HG02678 (cell line): ENCODE measurements around the gene PTCHD1.

Experiments used
- ATAC-seq: cut with Tn5 transposase; IDR thresholded peaks from one replicate; pipeline ENCODE4 v1.9.1; 2021; ENCODE audit warnings: mild to moderate bottlenecking, moderate library complexity; ENCODE audit not compliant: unreplicated experiment

The PTCHD1 gene

DNA sequence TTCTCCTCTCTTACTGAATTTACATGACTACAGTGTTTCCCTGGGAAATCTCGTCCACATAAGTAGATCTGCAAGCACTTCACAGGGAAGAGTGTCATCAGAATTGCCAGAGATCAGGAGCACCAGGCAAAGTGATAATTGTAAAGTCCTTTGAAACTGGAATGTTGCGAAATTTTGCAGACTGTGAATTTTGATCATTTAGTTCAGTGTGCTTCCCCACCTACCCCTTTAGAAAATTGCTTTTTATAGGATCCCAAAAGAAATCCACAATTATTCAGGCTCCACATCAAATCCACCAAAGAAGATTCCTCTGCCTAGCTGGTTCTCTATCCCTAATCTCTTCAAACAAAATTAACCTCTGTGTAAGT lies 10.2 kb downstream of the PTCHD1 start:
- ATAC-seq: no peak

DNA sequence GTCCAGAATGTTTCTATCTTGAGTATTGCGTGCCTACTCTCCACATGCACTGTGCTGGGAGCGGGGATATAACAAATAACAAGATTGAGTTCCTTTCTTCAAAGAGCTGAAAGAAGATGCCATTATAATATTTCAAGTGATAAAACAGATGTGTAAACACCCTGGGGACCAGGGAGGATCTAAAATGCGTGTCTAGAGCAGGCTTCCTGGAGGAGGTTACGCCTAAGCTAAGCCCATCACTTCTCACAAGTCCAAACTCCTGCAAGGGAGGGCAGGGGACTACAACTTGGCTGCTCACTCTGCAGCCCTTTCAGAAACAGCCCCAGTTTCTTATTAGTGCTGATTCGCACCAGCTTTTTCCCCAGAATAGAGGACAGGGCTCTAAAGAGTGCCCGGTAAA lies 21.5 kb downstream of the PTCHD1 start:
- ATAC-seq: no peak

DNA sequence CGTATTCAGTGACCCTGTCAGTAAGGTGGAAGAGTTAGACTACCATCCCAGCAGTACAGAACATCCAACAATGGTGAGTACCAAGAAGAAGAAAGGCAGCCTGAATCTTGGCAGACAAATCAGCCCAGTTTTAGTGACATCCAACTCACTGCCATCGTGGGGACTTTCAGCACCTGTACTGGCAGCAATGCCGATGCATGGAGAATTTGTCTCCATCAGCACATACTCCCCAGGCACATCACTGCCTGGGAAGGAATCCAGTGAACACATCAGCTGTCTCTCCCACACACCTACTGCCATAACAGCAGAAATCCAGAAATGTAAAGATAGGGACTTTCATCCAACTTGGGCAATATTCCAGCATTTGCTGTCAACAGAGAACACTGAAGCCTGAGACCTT lies 29.8 kb downstream of the PTCHD1 start:
- no peak for ATAC-seq

DNA sequence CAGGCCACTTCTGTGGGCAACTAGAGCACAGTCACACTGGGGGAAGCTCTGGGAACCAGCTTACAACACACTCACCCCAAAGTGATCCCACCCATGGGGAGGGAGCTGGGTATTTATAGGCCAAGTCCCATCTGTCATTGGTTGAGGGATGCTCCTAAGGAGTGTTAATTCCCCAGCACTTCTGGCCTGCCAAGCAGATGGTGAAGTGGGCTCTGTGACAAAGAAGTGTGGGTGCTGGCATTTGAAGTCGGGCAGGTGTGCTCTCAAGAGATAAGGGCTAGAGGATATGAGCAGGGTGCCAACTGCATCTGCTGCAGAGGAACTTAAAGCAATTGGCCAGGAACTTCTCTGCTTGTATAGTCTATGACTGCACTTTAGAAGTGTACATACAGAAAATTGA lies 30.9 kb downstream of the PTCHD1 start:
- no peak for ATAC-seq

DNA sequence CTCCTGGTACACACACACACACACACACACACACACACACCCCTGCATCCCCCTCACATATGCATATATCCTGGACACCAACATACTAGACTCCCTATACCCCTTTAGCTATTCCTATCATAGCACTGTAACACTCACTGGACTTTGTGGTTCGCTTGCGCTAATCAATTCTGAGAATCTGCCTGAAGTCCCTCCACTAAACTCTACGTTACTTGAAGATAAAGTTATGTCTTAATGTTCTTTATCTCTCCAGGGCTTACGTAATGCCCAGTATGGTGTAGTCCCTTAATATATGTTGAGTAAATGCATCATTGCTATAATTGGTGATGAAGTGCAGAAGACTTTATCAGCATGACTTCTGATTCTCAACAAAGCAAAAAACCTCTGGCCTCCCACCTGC lies 32.3 kb downstream of the PTCHD1 start:
- no peak for ATAC-seq

DNA sequence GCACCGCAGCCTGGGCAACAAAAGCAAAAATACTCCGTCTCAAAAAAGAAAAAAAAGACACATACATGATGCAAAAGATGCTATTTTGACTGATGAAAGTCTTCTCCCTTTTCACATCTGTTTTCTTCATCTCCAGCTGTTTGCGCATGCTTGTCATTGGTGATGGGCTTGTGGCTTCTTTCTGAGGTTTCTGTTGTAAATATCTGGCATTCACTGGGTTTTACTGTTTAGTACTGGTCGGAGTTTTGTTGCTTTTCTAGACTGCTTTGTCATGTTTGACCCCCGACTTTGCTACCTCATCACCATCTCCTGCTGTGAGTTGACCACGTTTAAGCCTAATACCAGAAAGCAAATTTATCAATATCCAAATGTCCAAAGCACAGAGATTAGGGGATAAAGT lies 34.4 kb downstream of the PTCHD1 start:
- no peak for ATAC-seq

DNA sequence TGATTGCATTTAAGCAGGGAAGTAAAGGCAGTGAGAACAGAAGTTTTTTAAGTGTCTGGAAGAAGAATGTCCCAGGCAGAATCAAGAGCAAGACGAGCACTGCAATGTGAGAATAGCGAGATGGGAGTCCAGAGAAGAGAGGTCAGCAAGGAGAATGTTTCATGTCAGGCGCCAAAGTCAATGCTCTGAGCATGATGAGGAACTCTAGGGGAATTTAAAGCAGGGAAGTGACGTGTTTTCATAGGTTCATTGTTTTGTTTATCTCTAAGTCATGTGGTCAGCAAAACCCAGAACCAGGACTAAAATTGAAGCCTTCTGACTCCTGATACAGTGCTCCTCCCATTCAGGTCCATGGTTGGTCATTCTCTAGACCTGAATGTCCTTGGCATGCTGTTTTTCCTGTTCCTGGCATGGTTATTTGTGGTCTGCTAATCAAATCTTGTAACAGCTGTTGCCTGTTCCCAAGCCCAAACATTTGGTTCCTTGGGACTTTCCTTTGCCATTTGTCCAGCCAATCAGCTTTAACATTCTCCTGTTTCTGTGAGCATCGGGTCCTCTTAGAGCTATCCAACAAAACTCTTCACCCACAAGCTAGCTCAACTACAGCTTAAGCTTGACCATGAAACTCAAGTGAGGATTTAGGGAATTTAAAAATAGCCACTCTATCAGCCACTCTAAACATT lies 37.7 kb downstream of the PTCHD1 start:
- ATAC-seq: no peak

DNA sequence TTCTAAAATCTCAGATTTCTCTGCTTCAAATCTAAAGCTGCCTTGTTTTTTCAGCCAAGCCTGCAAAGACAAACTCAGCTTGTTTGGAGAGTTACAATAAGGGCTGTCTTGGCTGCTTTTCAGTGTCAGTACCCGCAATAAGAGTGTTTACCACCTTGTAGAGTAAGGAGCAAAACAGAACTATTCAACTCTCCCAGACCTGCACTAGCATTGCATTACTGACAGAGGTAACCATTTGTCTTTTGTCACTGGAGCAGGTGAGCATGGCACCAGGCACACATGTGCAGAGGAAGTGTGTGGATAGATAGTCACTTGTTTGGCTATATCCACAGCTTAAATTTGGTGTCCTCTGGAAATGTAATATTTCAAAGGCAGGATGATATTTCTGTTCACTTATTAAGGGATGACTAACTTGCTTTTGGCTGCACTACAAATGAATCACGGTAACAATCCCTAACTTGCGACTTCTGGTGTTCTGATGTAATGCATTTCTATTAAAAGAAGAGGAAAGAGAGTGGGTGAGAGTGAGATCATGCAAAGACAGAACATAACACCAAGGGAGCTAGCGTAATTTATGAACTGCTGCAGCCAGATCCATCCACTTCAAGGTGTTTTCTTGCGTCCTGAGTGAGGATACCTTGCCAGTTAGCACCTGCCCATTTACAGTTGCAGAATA lies 38.6 kb downstream of the PTCHD1 start:
- no peak for ATAC-seq

DNA sequence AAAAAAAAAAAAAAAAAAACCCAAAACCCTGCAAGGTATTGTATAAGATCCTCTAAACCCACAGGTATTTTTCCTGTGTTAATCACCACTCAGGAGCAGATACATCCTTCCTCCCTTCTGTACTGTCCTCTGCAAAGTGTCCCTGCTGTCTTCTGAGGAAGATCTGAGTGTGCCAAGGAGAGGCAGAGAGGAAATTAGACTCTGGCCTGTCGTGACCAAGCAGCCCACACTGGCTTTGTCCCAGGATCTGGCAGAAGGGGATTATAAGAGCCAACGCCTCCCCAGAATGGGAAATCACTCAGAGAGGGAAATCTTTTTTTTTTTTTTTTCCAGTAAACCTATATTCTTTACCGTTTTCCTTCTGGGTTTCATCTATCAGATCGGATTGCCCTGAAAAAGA lies 39.6 kb downstream of the PTCHD1 start:
- ATAC-seq: no peak

DNA sequence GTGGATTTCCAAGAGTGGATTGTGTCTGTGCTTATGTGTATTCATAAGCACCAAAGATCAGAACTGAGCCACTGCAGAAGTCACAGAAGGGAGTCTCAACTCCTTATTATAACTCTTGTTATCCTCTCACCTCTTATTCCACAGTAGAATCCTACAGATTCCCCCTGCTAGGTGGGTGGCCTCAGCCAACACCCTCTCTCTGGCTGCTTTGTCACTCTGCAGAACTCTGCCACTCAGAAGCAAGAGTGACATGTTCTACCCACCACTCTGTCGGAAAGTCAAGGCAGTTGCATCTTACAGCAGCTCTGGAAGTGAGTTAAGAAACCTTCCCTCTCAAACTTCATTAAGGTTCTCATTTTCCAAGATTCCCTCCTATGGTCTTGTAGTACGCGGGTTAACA lies 41.9 kb downstream of the PTCHD1 start:
- no peak for ATAC-seq

DNA sequence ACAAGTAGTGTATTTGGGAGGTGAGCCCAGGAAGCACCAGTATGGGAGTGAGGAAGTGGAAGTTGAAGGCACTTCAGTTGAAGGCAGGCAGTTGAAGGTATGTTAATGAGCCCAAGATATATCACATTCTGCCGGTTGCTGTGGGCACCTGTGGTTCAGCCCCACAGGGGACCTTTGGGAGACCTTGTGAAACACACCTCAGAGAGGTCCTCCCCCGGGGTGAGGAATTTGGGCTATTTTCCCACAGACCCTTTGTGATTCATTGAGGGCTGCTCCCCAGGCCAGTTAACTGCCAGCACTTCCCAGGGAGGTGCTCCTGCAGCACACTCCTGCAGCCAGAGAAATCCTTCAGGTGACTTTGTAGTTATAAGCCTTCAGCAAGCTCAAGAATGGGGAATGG lies 45.9 kb downstream of the PTCHD1 start:
- ATAC-seq: no peak

DNA sequence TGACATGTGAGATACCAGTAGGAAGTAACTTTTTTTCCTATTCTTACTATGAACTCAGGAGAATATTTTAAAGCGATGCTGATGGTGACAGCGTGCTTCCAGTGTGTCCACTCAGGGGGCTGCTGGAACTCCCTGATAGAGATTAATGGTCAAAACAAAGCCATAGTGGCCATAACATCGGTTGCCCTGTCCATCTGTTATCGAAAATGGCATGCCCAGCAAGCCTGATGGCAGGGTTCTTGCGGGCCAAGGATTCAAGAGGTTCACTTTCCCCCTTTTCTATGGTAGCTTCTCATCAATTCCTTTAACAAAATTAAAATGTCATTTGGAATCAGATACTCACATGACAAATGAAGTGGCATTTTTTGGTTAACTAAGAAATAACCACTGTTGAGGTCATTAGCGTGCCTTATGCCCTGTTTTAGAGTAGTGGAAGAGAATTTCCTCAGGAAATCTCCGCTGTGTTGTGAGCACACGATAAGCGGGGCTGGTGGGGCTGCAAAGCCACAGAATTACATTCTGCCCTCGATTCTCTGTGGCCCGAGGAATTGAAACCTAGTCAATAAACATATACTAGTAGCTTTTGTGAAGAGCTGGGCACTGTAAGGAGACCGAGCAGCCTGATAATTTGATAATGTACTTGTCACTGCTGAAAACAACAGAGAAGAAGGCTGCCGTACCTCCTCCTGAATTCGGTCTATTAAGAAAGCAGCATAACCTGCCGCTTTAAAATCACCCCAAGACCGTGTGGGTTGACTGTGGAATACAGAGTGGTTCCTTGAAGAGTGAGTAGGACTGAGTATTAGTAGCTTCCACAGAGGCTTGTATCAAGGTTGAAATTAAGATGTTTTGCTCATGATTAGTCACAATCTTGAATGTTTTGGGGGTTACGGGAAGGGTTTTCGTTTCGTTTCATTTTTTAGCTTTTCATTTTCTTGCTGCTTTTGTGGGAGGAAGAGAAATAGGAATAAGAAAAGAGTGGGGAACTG lies 46.7 kb downstream of the PTCHD1 start:
- no peak for ATAC-seq

DNA sequence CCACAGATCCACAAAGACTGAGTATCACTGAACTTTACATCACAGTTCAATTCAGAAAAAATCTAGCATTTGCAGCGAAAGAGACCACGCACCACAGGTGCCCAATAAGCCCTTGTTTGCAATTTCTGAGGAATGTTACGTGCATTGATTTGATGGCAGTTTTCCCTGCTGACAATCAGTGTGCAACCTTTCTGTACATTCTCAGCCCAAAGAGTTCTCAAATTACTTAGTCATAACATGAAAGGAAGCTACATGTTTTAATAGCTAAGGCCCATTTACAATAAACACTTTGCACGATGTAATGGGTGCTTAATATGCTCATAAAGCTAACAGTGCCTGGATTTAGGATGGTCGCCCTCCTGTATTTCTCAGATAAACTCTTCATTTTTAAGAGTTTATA lies 47.9 kb downstream of the PTCHD1 start:
- no peak for ATAC-seq

DNA sequence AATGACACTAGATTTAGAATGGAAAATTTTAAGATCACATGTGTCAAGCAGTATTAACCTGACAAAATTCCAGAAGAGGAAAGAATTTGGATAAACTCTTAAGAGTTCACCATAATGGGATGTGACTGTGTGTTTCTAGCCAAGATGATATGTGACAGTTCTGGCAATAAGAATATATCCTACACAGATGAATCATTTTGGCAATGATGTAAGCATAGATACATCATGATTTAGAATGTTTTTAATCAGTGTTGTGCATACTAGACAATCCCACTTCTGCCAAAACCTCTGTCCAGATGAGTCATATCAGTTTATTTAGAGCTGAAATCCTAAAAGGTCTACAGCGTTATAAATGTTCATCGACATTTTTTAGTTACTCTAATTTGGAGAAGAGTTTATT lies 48.8 kb downstream of the PTCHD1 start:
- no peak for ATAC-seq

DNA sequence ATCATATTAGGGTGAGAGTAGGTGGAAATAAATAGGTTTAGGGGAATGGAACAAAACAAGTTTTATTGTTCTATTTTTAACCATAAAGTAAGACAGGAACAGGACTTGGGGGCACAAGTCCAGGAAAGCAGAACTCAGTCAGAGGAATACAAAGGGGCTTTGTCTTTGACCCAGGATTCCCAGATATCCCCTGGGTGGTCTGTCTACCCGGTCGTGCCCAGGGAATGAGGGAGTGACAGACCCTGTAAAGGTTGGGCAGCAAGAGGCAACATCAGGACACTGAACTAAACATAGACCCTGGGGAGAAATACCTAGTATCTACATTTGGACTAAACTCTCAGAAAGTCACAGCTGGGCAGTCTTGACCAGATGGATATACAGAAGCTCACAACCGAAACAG lies 50.6 kb downstream of the PTCHD1 start:
- ATAC-seq: no peak

DNA sequence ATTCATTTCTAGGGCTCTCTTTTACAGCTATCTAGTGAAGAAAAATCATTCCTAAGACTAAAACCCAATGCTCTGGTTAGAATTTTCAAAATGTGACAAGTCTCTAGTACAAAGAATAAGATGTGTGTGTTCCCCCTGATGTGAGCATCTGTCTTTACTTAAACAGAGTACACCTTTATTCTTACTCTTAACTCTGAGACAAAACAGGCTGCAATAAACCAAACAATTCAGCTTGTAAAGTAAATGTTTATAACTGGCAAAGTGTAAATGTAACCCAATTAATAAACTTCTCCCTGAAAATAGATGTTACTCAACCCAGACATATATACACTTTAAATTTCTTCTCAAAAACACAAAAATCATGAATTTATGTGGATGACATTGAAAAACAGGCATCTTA lies 51.6 kb downstream of the PTCHD1 start:
- ATAC-seq: no peak

DNA sequence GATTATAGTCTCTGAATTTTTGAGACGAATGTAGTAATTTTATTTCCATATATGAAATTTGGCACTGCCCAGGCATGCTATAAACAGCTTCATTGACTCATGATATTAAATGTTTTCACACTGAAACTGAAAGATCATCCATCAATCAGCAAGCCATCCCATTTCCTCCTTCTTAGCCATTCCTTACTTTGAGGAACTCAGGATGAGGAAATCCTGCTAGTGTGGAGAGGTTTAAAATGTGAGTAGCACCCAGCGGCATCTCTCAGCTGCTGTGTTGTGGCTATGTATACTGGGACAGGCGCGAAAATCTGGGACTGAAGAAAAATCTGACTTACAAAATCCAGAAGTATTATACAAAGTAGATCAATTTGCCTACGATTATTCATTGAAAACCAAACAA lies 52.1 kb downstream of the PTCHD1 start:
- ATAC-seq: no peak

DNA sequence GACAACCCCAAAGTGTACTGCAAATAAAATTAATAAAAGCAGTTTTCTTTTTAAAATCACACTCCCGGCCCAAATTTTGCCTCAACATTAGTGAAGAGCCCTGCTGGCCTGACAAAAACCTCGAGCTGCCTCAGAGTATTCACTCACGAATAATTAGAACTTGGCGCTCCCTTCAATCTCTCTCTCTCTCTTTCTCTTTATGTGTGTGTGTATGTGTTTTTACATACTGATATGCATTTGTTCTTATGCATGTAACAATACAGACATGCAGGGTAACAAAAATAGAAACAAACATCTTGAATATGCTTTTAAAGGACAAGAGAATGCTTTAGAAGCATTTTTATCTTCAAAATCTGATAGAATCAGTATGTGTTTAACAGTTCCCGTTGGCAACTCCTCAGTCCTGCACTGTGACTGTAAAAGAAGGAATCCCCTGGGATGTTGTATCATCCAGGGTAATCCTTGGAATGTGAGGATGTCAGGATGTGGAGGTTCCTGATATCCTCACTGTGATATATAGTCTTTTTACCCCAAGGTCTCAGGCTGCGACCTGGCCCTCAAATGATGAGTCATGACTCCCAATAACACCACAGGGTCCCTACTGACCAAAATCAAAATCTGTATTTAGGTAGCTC lies 53.0 kb downstream of the PTCHD1 start:
- no peak for ATAC-seq

DNA sequence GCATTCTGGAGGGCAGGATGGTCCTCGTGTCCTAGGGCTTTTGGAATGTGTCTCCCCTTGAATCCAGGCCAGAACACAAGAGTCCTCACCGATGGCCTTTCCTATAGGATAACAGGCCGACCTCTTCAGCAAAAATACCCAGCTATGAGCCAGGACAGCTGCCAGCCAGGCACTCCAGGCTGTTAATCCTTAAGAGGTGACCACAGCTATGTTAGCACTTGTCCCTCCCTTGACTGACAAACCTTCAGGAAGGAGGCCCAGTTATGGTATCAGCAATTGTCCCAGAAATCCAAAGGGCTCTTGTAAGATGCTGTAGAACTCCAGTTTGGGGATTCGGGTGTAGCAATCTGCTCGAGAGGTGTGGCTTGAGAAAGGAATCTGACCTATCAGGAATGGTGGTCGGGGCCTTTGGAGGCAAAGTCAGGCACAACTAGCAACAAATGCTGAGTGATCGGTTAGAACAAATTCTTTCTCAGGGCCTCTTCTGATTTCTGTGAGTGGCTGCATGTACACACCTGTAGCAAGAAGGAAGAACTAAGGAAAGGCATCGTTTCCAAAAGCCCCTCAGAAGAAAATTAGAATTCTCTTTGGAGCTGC lies 54.6 kb downstream of the PTCHD1 start:
- no peak for ATAC-seq

DNA sequence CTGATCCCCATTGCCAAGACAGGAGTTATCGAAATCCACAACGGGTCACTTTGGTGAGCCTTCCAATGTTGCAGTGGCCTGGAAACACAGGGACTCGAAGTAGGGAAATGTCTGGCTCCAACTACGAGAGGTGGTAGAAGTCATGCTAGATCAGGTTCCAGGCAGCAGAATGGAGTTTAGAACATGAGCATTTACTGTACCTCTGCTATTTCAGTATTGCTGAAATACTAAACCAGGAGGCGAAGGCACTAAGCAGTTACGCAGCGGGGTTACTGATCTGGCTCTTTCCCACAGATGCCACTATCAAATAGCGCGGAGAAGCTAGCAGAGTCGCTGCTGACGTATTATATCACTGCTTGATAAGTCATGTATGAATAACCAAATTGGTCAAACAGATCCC lies 56.3 kb downstream of the PTCHD1 start:
- ATAC-seq: no peak

DNA sequence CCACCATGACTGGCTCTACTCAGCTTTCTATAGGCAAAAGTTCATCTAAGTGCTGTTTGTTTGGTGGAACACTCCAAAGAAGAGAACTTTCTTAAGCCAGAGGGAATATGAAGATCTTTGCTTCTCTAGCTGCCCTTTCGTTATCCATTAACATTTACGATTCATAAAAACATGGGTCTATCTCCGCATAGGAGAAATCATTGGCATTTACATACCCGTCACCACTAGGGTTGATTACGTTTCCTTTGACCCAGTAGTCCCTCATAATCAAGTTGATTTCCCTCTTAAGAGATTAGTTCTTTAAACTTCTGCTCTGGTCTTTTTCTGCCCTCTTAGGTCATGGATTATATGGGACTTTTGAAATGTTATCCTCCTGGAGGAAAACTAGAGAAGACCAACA lies 57.5 kb downstream of the PTCHD1 start:
- no peak for ATAC-seq
